Fibroblast of peridontal ligament (primary cell): Measurements from ENCODE around the gene CARF.

ENCODE experiments used
- DNase-seq: peaks from one replicate; pipeline ENCODE4 v3.0.0-alpha.2; 2010; ENCODE audit errors: extremely low read depth

CARF gene

DNA sequence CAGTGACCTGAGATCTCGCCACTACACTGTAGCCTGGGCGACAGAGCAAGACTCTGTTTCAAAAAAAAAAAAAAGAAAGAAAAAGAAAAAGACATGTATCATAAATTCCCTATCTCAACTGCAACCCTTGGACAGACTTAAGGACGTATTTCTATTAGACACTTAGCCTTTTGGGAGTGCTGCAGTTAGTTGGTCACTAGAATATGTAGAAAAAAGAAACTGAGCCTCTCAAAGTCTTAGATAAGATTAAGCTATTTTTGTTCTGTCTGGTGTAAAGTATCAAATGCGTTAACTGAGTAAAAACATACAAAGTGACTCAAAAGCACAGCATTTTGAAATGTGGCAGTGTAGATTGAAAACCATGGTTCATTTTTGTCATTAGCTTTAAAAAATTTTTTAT, 109.9 kb downstream of the CARF start:
- DNase-seq = no peak

DNA sequence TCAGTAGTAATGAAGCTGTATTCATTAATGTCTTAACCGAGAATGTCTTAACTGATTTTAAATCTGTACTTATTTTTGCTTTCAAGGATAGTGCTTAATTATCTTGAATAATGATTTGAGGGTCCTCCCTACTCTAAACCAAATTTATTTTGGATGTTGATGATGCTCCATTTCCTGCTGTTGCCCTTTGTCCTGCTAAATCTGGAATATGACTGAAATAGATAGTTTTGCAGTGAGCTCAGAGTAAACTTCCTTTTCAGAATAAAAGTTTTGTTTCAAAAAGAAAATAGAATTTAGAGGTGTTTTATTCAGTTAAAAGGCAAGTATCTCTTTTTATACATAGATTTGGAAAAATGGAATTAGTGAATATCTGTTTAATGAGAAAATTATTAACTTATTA, 110.7 kb downstream of the CARF start:
- peak; percentile 41 for DNase-seq

DNA sequence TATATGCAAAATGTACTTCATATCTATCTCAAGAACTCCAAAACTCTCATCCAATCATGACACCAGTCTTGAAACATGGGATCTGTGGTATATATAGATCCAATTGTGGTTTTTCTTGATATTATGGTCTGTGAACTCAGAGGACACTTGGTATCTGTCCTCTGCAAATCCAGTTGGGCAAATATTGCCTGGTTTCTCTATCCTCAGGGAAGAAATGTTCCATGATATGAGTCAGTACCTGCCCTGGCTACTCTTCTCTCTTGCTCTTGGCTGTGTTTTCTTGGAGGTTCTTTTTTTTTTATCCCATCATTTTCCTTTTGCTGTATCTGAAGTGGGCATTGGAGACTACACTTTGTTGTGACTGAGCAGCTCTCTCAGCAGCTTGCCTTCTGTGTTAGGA, 113.5 kb downstream of the CARF start:
- no peak for DNase-seq

DNA sequence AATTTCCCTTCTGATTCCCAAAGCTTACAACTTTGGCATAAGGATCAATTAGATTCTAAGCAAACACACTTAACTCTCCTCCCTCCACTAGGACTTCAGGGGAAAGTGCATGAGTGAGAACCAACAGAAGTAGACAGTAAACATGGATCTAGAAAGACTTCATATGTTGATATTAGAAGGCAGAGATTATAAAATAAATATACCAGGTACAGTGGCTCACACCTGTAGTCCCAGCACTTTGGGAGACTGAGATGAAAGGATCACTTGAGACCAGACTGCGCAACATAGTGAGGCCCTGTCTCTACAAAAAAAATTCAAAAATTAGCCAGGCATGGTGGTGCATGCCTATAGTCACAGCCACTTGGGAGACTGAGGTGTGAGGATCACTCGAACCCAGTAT, 118.5 kb downstream of the CARF start:
- DNase-seq = no peak

DNA sequence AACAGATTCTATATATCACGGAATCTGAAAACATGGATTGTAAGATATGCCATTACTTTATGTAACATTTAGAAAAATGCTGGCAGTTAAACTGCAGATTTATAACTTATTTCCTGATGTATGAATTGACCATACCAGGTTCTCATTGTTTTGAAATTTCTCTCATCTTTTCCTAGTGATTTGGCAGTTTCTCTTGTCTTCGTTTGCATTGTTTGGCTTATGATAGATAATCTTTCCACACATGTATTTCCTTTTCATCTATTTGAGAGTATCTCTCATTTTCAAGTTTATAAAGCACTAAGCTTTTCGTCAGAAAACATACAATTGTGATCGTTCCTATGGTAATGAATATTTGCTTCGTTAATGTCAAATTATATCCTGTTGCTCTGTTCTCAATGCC, 118.9 kb downstream of the CARF start:
- DNase-seq = no peak

DNA sequence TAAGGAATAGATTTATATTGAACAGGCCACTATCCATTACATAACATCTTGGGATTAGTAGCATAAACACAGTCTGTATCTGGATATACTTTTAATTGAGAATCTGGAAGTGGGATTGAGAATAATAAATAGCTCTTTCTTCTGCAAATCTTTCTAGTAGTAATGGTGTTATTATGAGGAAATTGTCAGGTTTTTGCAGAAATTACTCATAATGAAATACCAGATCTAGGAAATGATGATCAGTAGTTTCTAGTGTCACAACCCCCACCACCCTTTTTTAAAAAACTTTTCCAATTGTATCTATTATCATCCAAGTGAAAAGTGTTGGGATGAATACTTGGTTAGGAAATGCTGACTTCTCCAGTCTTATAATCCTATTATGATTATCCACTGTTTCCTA, 121.3 kb downstream of the CARF start:
- DNase-seq = no peak

DNA sequence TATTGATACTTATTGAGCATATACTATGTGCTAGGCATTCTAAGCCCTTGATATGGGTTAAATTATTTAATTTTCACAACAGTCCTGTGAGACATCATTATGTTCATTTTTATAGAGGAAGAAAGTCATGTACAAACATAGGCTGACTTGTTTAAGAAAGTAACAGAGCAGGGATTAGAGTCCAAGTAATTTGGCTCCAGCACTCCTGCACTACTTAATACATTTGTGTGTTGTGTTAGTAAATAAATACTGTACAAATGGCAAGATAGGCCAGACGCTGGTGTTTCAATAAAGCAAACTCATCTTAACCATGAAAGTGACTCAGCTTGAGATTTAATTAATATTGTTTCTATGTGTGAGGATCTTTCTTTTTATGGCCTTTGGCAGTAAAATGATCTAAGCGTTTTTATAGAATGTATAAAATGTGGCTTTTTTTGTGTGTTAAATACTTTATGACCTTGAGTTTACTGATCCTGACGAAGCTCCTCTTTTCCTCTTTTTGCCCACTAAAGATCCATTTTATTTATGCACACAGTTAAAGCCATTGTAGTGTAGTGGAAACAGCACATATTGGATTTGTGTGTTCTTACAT, 123.9 kb downstream of the CARF start:
- no peak for DNase-seq
